A549 (cell line): ENCODE measurements around the gene TSKU.

Experiments used
- HMGXB4 ChIP-seq: fragments of 250-450 bp; sonication (Bioruptor Pico); IDR thresholded peaks from 2 replicates; pipeline ENCODE4 v1.5.0; 2021; ENCODE audit warnings: mild to moderate bottlenecking, moderate library complexity, borderline replicate concordance
- KDM5A ChIP-seq: fragments of 200-600 bp; sonication (generic); IDR thresholded peaks from 2 replicates; pipeline ENCODE4 v1.6.1; 2016; ENCODE audit warnings: antibody characterized with exemption, mild to moderate bottlenecking
- MYC ChIP-seq: IDR thresholded peaks from 2 replicates; pipeline ENCODE4 v1.6.1; 2012; ENCODE audit warnings: mild to moderate bottlenecking, inconsistent platforms, low read length, improper control_type of control experiment, borderline replicate concordance
- REST ChIP-seq: fragments of 200-600 bp; sonication (generic); IDR thresholded peaks from 2 replicates; pipeline ENCODE4 v1.6.1; 2016; ENCODE audit warnings: antibody characterized with exemption, mild to moderate bottlenecking, moderate library complexity
- TP53 ChIP-seq: fragments of 250-450 bp; sonication (Bioruptor Pico); IDR thresholded peaks from 2 replicates; pipeline ENCODE4 v1.5.0; 2021; ENCODE audit warnings: mild to moderate bottlenecking, moderate library complexity
- TF ChIP-seq, protein P1 (sequence below): fragments of >200 bp; sonication (Bioruptor Twin); formaldehyde crosslinking; IDR thresholded peaks from 3 replicates; pipeline ENCODE4 v1.5.1; 2016

- TF ChIP-seq TP53 (CRISPR knock-in tag) (no peak), KDM5A (no peak), MYC (no peak), REST (no peak), HMGXB4 (CRISPR knock-in tag) (no peak)
- TF ChIP-seq, protein P1, sequence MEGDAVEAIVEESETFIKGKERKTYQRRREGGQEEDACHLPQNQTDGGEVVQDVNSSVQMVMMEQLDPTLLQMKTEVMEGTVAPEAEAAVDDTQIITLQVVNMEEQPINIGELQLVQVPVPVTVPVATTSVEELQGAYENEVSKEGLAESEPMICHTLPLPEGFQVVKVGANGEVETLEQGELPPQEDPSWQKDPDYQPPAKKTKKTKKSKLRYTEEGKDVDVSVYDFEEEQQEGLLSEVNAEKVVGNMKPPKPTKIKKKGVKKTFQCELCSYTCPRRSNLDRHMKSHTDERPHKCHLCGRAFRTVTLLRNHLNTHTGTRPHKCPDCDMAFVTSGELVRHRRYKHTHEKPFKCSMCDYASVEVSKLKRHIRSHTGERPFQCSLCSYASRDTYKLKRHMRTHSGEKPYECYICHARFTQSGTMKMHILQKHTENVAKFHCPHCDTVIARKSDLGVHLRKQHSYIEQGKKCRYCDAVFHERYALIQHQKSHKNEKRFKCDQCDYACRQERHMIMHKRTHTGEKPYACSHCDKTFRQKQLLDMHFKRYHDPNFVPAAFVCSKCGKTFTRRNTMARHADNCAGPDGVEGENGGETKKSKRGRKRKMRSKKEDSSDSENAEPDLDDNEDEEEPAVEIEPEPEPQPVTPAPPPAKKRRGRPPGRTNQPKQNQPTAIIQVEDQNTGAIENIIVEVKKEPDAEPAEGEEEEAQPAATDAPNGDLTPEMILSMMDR = no peak
These were observed 17.2 kb upstream of the TSKU start for GRCh38 chr11:76765863-76766350.
